ENCODE data around the gene IFNGR2.
"Not testable (repeated sequence)": the region's sequence is repeated elsewhere in the genome, so short reads cannot be mapped to it uniquely, and the experiment has no call there.

The IFNGR2 gene

GRCh38 chr21:33403128-33403785 is at the start of gene IFNGR2:
Gene IFNGR2 (plus strand): TSS chr21:33403413. CDS start chr21:33403544, 131 bp downstream.
- peak; percentile 18 for DNase-seq

- DNase-seq: no peak
Measured at GRCh38 chr21:33355355-33355754, 47.9 kb upstream of the IFNGR2 start.

- DNase-seq: no peak
Measured at GRCh38 chr21:33355996-33356395, 47.2 kb upstream of the IFNGR2 start.

GRCh38 chr21:33357177-33357576 is 46.0 kb upstream of the IFNGR2 start:
- DNase-seq: no peak

GRCh38 chr21:33359446-33359845 is 43.8 kb upstream of the IFNGR2 start:
- DNase-seq: no peak

GRCh38 chr21:33360281-33360680 is 42.9 kb upstream of the IFNGR2 start:
- no peak for DNase-seq

- DNase-seq: peak; percentile 87
Measured at GRCh38 chr21:33360881-33361602, 42.2 kb upstream of the IFNGR2 start.

GRCh38 chr21:33362044-33362555 is 41.1 kb upstream of the IFNGR2 start:
- DNase-seq: peak; percentile 63

GRCh38 chr21:33363911-33364609 is 39.2 kb upstream of the IFNGR2 start:
- DNase-seq: not testable (repeated sequence)

GRCh38 chr21:33364830-33365229 is 38.4 kb upstream of the IFNGR2 start:
- no peak for DNase-seq

- DNase-seq: no peak
Measured at GRCh38 chr21:33367309-33367973, 35.8 kb upstream of the IFNGR2 start.

- no peak for DNase-seq
Measured at GRCh38 chr21:33368124-33368523, 35.1 kb upstream of the IFNGR2 start.

- DNase-seq: no peak
Measured at GRCh38 chr21:33368576-33368975, 34.6 kb upstream of the IFNGR2 start.

GRCh38 chr21:33369586-33369985 is 33.6 kb upstream of the IFNGR2 start:
- DNase-seq: no peak

- DNase-seq: no peak
Measured at GRCh38 chr21:33370305-33370704, 32.9 kb upstream of the IFNGR2 start.

- DNase-seq: no peak
Measured at GRCh38 chr21:33371366-33371765, 31.8 kb upstream of the IFNGR2 start.

- DNase-seq: no peak
Measured at GRCh38 chr21:33372582-33372981, 30.6 kb upstream of the IFNGR2 start.

- no peak for DNase-seq
Measured at GRCh38 chr21:33373451-33373850, 29.8 kb upstream of the IFNGR2 start.

- no peak for DNase-seq
Measured at GRCh38 chr21:33374080-33374449, 29.1 kb upstream of the IFNGR2 start.

GRCh38 chr21:33374450-33375096 is 28.6 kb upstream of the IFNGR2 start:
- DNase-seq: peak; percentile 55

GRCh38 chr21:33375101-33375644 is 28.0 kb upstream of the IFNGR2 start:
- DNase-seq: no peak

GRCh38 chr21:33377221-33377920 is 25.8 kb upstream of the IFNGR2 start:
- DNase-seq: no peak

Data from activated CD4-positive, alpha-beta T cell treated with anti-CD3 and anti-CD28 coated beads, Interleukin-10, Interleukin-2, amounts not matched to agents 100 ng/mL and 50 ng/mL, durations not matched to agents 16 hours and 8 hours (primary cell).